Caki2 (cell line): ENCODE measurements around the gene TMEM238L. TPM values are rescaled to one million over a fixed set of nuclear protein-coding genes. Genes with fewer than 3 reads are reported as not detected.

Source experiments
- DNase-seq: peaks from one replicate; pipeline ENCODE4 v3.0.0-alpha.2; 2015; ENCODE audit warnings: low read depth
- in situ Hi-C: cut with HindIII; loops from 2 replicates; pipeline ENCODE4 v1.10.0; 2016; ENCODE audit warnings: low sequenced_read_pairs, low pct_unique_long_range_greater_than_20kb, mixed read lengths
- total RNA-seq: library from RNA; depleted of rRNA; stranded (reverse); fragments of >200 nt; shearing (Covaris generic); gene quantifications from 2 replicates; pipeline ENCODE4 v1.2.3, GENCODE V29; 2014; ENCODE audit warnings: low replicate concordance; rRNA removed

TMEM238L gene
- total RNA-seq, 1 experiment from 2014 or later = not detected

- in situ Hi-C loops = no loop called here
- DNase-seq = no peak
Measured at GRCh38 chr17:10755592-10756127, 48.2 kb downstream of the TMEM238L start.

- DNase-seq = no peak
- in situ Hi-C loops = no loop called here
Measured at GRCh38 chr17:10754861-10755591, 48.9 kb downstream of the TMEM238L start.

GRCh38 chr17:10754109-10754508, 49.8 kb downstream of the TMEM238L start:
- DNase-seq = no peak
- in situ Hi-C loops = no loop called here

GRCh38 chr17:10752696-10753095, 51.2 kb downstream of the TMEM238L start:
- in situ Hi-C loops = no loop called here
- DNase-seq = no peak

GRCh38 chr17:10751563-10751962, 52.3 kb downstream of the TMEM238L start:
- DNase-seq = no peak
- in situ Hi-C loops = no loop called here

- in situ Hi-C loops = no loop called here
- no peak for DNase-seq
Measured at GRCh38 chr17:10750210-10750609, 53.7 kb downstream of the TMEM238L start.

- in situ Hi-C loops = no loop called here
- DNase-seq = no peak
Measured at GRCh38 chr17:10748531-10749181, 55.2 kb downstream of the TMEM238L start.

GRCh38 chr17:10745231-10745630, 58.7 kb downstream of the TMEM238L start:
- DNase-seq = no peak
- in situ Hi-C loops = no loop called here

Other genes with a start within 250 kb of the TMEM238L start
- 0.03 TPM in 1 of 2 replicates, not detected in the other for gene MYH3, start 146.8 kb downstream of the TMEM238L start, total RNA-seq
- 10.5 and 14.9 TPM in 2 replicates for gene SCO1, start 106.6 kb downstream of the TMEM238L start, total RNA-seq
- gene ADPRM, start 106.5 kb downstream of the TMEM238L start, total RNA-seq = 1.9 and 4.0 TPM in 2 replicates
- gene TMEM220, start 74.1 kb downstream of the TMEM238L start, total RNA-seq = 0.14 and 1.4 TPM in 2 replicates
- not detected in 2 replicates for gene PIRT, start 34.0 kb upstream of the TMEM238L start, total RNA-seq